Activated CD4-positive, alpha-beta T cell treated with anti-CD3 and anti-CD28 coated beads, Interleukin-2, amount 10 ng/mL, durations not matched to agents 24 days and 14 days (primary cell): ENCODE data around the gene ZNF407. TPM values are rescaled to one million over a fixed set of nuclear protein-coding genes. Genes with fewer than 3 reads are reported as not detected.

Experiments
- DNase-seq: peaks from one replicate; pipeline ENCODE4 v3.0.0; 2022
- H3K27ac Mint-ChIP-seq: one replicate; pipeline ENCODE4 v1.8.0; 2022; ENCODE audit warnings: mild to moderate bottlenecking, mixed read lengths
- H3K27me3 Mint-ChIP-seq: one replicate; pipeline ENCODE4 v1.8.0; 2022; ENCODE audit warnings: mixed read lengths
- H3K36me3 Mint-ChIP-seq: one replicate; pipeline ENCODE4 v1.8.0; 2022; ENCODE audit warnings: low read depth, mild to moderate bottlenecking, mixed read lengths
- H3K4me1 Mint-ChIP-seq: one replicate; pipeline ENCODE4 v1.8.0; 2021; ENCODE audit warnings: mixed read lengths
- H3K4me3 Mint-ChIP-seq: one replicate; pipeline ENCODE4 v1.8.0; 2022; ENCODE audit warnings: mild to moderate bottlenecking, moderate library complexity, mixed read lengths
- H3K9me3 Mint-ChIP-seq: one replicate; pipeline ENCODE4 v1.8.0; 2021; ENCODE audit warnings: mixed read lengths
- intact Hi-C: fragments of 100-400 bp; cut with micrococcal nuclease; formaldehyde crosslinking; loops from one replicate; pipeline ENCODE4 v1.15.1; 2023
- total RNA-seq: library from RNA; stranded (reverse); gene quantifications from 2 replicates; pipeline ENCODE4 v1.2.3, GENCODE V29; 2022

The ZNF407 gene
- total RNA-seq, 1 donor from 2014 or later = 18.1 TPM

GRCh38 chr18:74598350-74599001 is 806 bp downstream of the ZNF407 start:
- Mint-ChIP-seq H3K4me1 (peaks cover 34% of the 10 kb centered on the region), H3K4me3 (peak overlapping the region; percentile 97)
- intact Hi-C loops = loop anchor here (5.0 to 10.0 kb wide), 2 partner anchors 476 to 536 kb away; no protein-coding TSS in a partner anchor

GRCh38 chr18:74604361-74604760 is 6.7 kb downstream of the ZNF407 start:
- Mint-ChIP-seq H3K27me3 (no peaks in the 10 kb centered on the region), H3K4me1 (peaks cover 12% of the 10 kb centered on the region)
- intact Hi-C loops = no loop called here

More at GRCh38 chr18:74598350-74599001, 806 bp downstream of the ZNF407 start:
- DNase-seq = peak; percentile 91
- no peaks in the 10 kb centered on the region for H3K27me3 Mint-ChIP-seq
- H3K9me3 Mint-ChIP-seq = no peaks in the 10 kb centered on the region
- peak overlapping the region; percentile 99 for H3K27ac Mint-ChIP-seq
- peaks cover 32% of the 10 kb centered on the region for H3K36me3 Mint-ChIP-seq

GRCh38 chr18:74604774-74605173 is 7.1 kb downstream of the ZNF407 start:
- H3K4me3 Mint-ChIP-seq = no peak overlapping the region
- DNase-seq = no peak
- peaks cover 11% of the 10 kb centered on the region for H3K36me3 Mint-ChIP-seq
- H3K4me1 Mint-ChIP-seq = peaks cover 12% of the 10 kb centered on the region
- no peaks in the 10 kb centered on the region for H3K27me3 Mint-ChIP-seq
- intact Hi-C loops = no loop called here
- no peaks in the 10 kb centered on the region for H3K9me3 Mint-ChIP-seq
- H3K27ac Mint-ChIP-seq = no peak overlapping the region

More at GRCh38 chr18:74604361-74604760, 6.7 kb downstream of the ZNF407 start:
- H3K27ac Mint-ChIP-seq = no peak overlapping the region
- peaks cover 12% of the 10 kb centered on the region for H3K36me3 Mint-ChIP-seq
- no peak for DNase-seq
- H3K4me3 Mint-ChIP-seq = no peak overlapping the region
- H3K9me3 Mint-ChIP-seq = no peaks in the 10 kb centered on the region

GRCh38 chr18:74608681-74609080 is 11.0 kb downstream of the ZNF407 start:
- Mint-ChIP-seq H3K27ac (no peak overlapping the region), H3K4me1 (peaks cover 12% of the 10 kb centered on the region), H3K9me3 (no peaks in the 10 kb centered on the region), H3K36me3 (peaks cover 3% of the 10 kb centered on the region), H3K27me3 (no peaks in the 10 kb centered on the region), H3K4me3 (no peak overlapping the region)
- no peak for DNase-seq
- intact Hi-C loops = no loop called here

GRCh38 chr18:74609535-74609934 is 11.9 kb downstream of the ZNF407 start:
- peaks cover 3% of the 10 kb centered on the region for H3K36me3 Mint-ChIP-seq
- DNase-seq = no peak
- H3K27me3 Mint-ChIP-seq = no peaks in the 10 kb centered on the region
- intact Hi-C loops = no loop called here
- peaks cover 10% of the 10 kb centered on the region for H3K4me1 Mint-ChIP-seq
- H3K9me3 Mint-ChIP-seq = no peaks in the 10 kb centered on the region
- H3K4me3 Mint-ChIP-seq = no peak overlapping the region
- no peak overlapping the region for H3K27ac Mint-ChIP-seq

- Mint-ChIP-seq H3K36me3 (peaks cover 3% of the 10 kb centered on the region), H3K9me3 (no peaks in the 10 kb centered on the region), H3K4me3 (no peak overlapping the region), H3K4me1 (peaks cover 10% of the 10 kb centered on the region), H3K27ac (no peak overlapping the region), H3K27me3 (no peaks in the 10 kb centered on the region)
- DNase-seq = no peak
- intact Hi-C loops = no loop called here
These were observed 12.5 kb downstream of the ZNF407 start for GRCh38 chr18:74610051-74610615.

GRCh38 chr18:74610860-74611259 is 13.2 kb downstream of the ZNF407 start:
- Mint-ChIP-seq H3K27me3 (no peaks in the 10 kb centered on the region), H3K4me3 (no peak overlapping the region), H3K27ac (no peak overlapping the region), H3K4me1 (peaks cover 10% of the 10 kb centered on the region), H3K9me3 (no peaks in the 10 kb centered on the region), H3K36me3 (peaks cover 3% of the 10 kb centered on the region)
- intact Hi-C loops = no loop called here
- DNase-seq = no peak

GRCh38 chr18:74611765-74612164 is 14.1 kb downstream of the ZNF407 start:
- Mint-ChIP-seq H3K9me3 (no peaks in the 10 kb centered on the region), H3K27me3 (no peaks in the 10 kb centered on the region), H3K36me3 (peaks cover 3% of the 10 kb centered on the region), H3K4me3 (no peak overlapping the region), H3K27ac (no peak overlapping the region), H3K4me1 (peaks cover 10% of the 10 kb centered on the region)
- DNase-seq = peak; percentile 44
- intact Hi-C loops = no loop called here

- H3K9me3 Mint-ChIP-seq = no peaks in the 10 kb centered on the region
- peaks cover 10% of the 10 kb centered on the region for H3K4me1 Mint-ChIP-seq
- peaks cover 3% of the 10 kb centered on the region for H3K36me3 Mint-ChIP-seq
- no peak overlapping the region for H3K4me3 Mint-ChIP-seq
- no peaks in the 10 kb centered on the region for H3K27me3 Mint-ChIP-seq
- H3K27ac Mint-ChIP-seq = no peak overlapping the region
- intact Hi-C loops = no loop called here
- DNase-seq = no peak
These were observed 15.7 kb downstream of the ZNF407 start for GRCh38 chr18:74613381-74613780.

GRCh38 chr18:74616494-74616893 is 18.8 kb downstream of the ZNF407 start:
- Mint-ChIP-seq H3K27me3 (no peaks in the 10 kb centered on the region), H3K27ac (no peak overlapping the region), H3K4me1 (peaks cover 1% of the 10 kb centered on the region), H3K36me3 (no peaks in the 10 kb centered on the region), H3K9me3 (no peaks in the 10 kb centered on the region), H3K4me3 (no peak overlapping the region)
- intact Hi-C loops = no loop called here
- no peak for DNase-seq

- Mint-ChIP-seq H3K4me1 (peaks cover 1% of the 10 kb centered on the region), H3K27me3 (no peaks in the 10 kb centered on the region), H3K9me3 (no peaks in the 10 kb centered on the region), H3K4me3 (no peak overlapping the region), H3K27ac (no peak overlapping the region), H3K36me3 (no peaks in the 10 kb centered on the region)
- DNase-seq = no peak
- intact Hi-C loops = no loop called here
These were observed 19.8 kb downstream of the ZNF407 start for GRCh38 chr18:74617486-74617885.

GRCh38 chr18:74622072-74622471 is 24.4 kb downstream of the ZNF407 start:
- no peaks in the 10 kb centered on the region for H3K9me3 Mint-ChIP-seq
- H3K27ac Mint-ChIP-seq = no peak overlapping the region
- intact Hi-C loops = no loop called here
- peaks cover under 1% of the 10 kb centered on the region for H3K4me1 Mint-ChIP-seq
- no peak for DNase-seq
- no peaks in the 10 kb centered on the region for H3K27me3 Mint-ChIP-seq
- no peaks in the 10 kb centered on the region for H3K36me3 Mint-ChIP-seq
- H3K4me3 Mint-ChIP-seq = no peak overlapping the region

- Mint-ChIP-seq H3K27me3 (no peaks in the 10 kb centered on the region), H3K4me3 (no peak overlapping the region), H3K9me3 (no peaks in the 10 kb centered on the region), H3K36me3 (no peaks in the 10 kb centered on the region), H3K4me1 (peaks cover 7% of the 10 kb centered on the region), H3K27ac (no peak overlapping the region)
- DNase-seq = peak; percentile 73
- intact Hi-C loops = no loop called here
These were observed 25.6 kb downstream of the ZNF407 start for GRCh38 chr18:74623047-74623816.

GRCh38 chr18:74624466-74624865 is 26.8 kb downstream of the ZNF407 start:
- no peak for DNase-seq
- Mint-ChIP-seq H3K4me3 (no peak overlapping the region), H3K27ac (no peak overlapping the region), H3K4me1 (peaks cover 7% of the 10 kb centered on the region), H3K36me3 (no peaks in the 10 kb centered on the region), H3K27me3 (no peaks in the 10 kb centered on the region), H3K9me3 (no peaks in the 10 kb centered on the region)
- intact Hi-C loops = no loop called here
